GM21723 (cell line): Measurements from ENCODE around the gene FNIP2.
A peak's percentile ranks its signal among the peaks of the same experiment; 100 is the strongest.
"Not testable (repeated sequence)": the region's sequence is repeated elsewhere in the genome, so short reads cannot be mapped to it uniquely, and the experiment has no call there.

Experiments used
- ATAC-seq: cut with Tn5 transposase; IDR thresholded peaks from one replicate; pipeline ENCODE4 v1.9.1; 2021; ENCODE audit warnings: mild to moderate bottlenecking, moderate library complexity; ENCODE audit not compliant: unreplicated experiment

Gene FNIP2

GRCh38 chr4:158789853-158790252 is 21.0 kb downstream of the FNIP2 start:
- no peak for ATAC-seq

- ATAC-seq, result no peak
Measured at GRCh38 chr4:158793021-158793420, 24.2 kb downstream of the FNIP2 start.

- not testable (repeated sequence) for ATAC-seq
Measured at GRCh38 chr4:158793430-158793829, 24.6 kb downstream of the FNIP2 start.

GRCh38 chr4:158796370-158797140 is 27.7 kb downstream of the FNIP2 start:
- ATAC-seq, result no peak

GRCh38 chr4:158798062-158798461 is 29.2 kb downstream of the FNIP2 start:
- no peak for ATAC-seq

- ATAC-seq, result no peak
Measured at GRCh38 chr4:158799013-158799770, 30.4 kb downstream of the FNIP2 start.

GRCh38 chr4:158799856-158800255 is 31.0 kb downstream of the FNIP2 start:
- no peak for ATAC-seq

- no peak for ATAC-seq
Measured at GRCh38 chr4:158801066-158801465, 32.2 kb downstream of the FNIP2 start.

GRCh38 chr4:158801677-158802076 is 32.9 kb downstream of the FNIP2 start:
- no peak for ATAC-seq

GRCh38 chr4:158802914-158803313 is 34.1 kb downstream of the FNIP2 start:
- ATAC-seq, result no peak

GRCh38 chr4:158805635-158806471 is 37.0 kb downstream of the FNIP2 start:
- ATAC-seq, result no peak

- no peak for ATAC-seq
Measured at GRCh38 chr4:158807691-158808090, 38.9 kb downstream of the FNIP2 start.

- no peak for ATAC-seq
Measured at GRCh38 chr4:158808399-158808798, 39.6 kb downstream of the FNIP2 start.

- not testable (repeated sequence) for ATAC-seq
Measured at GRCh38 chr4:158809208-158809607, 40.4 kb downstream of the FNIP2 start.

- peak; percentile 77 for ATAC-seq
Measured at GRCh38 chr4:158809611-158810486, 41.0 kb downstream of the FNIP2 start.

GRCh38 chr4:158810487-158811215 is 41.8 kb downstream of the FNIP2 start:
- peak; percentile 20 for ATAC-seq

- ATAC-seq, result no peak
Measured at GRCh38 chr4:158811216-158811540, 42.4 kb downstream of the FNIP2 start.

- ATAC-seq, result peak; percentile 20
Measured at GRCh38 chr4:158811704-158812103, 42.9 kb downstream of the FNIP2 start.

- no peak for ATAC-seq
Measured at GRCh38 chr4:158812133-158812532, 43.3 kb downstream of the FNIP2 start.

- ATAC-seq, result no peak
Measured at GRCh38 chr4:158812543-158812942, 43.7 kb downstream of the FNIP2 start.
